22Rv1 (cell line): ENCODE measurements around the gene COQ9.

Experiments
- ZFX ChIP-seq: fragments of 450-650 bp; IDR thresholded peaks from 2 replicates; pipeline ENCODE4 v1.6.1; 2017; ENCODE audit warnings: antibody characterized with exemption, borderline replicate concordance
- TF ChIP-seq, protein P1 (sequence below): fragments of 450-650 bp; IDR thresholded peaks from 2 replicates; pipeline ENCODE4 v1.5.1; 2017; ENCODE audit warnings: mild to moderate bottlenecking

DNA sequence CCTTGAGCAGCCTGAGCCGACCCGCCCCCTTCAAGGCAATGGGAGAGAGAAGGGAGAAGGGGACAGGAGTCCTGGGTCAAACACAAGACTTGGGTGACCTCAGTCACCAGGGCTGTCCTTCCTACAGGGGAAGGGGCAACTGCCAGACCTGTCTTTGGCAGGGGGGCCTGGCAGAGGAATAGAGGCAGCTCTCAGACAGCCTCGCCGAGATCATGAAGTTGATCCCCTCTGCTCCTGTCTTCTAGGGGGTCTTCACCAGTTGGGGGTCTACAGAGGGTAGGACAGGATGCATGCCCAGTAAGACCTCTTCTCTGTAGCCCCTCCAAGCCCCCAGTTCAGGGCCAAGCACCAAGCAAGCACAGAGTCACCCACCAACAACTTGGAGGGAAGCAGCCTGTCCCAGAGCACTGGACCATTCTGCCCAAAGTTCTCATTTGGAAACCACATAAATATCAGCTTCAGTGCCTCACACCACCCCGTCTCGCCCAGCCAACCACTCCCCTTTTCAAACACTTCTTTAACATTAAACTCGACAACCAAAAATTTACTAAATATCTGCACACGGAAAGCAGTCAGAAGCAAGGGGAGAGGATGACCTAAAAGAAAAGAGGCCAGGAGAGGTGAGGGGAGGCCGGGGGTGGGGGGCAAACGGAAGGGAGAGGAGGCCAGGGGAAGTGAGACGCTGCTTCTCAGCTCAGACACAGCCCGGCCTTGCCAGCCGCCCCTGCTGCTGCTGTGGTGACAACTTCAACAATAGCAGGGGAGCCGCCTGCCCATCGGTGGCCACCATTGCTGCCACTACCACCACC lies 31.3 kb downstream of the COQ9 start:
- TF ChIP-seq, protein P1, sequence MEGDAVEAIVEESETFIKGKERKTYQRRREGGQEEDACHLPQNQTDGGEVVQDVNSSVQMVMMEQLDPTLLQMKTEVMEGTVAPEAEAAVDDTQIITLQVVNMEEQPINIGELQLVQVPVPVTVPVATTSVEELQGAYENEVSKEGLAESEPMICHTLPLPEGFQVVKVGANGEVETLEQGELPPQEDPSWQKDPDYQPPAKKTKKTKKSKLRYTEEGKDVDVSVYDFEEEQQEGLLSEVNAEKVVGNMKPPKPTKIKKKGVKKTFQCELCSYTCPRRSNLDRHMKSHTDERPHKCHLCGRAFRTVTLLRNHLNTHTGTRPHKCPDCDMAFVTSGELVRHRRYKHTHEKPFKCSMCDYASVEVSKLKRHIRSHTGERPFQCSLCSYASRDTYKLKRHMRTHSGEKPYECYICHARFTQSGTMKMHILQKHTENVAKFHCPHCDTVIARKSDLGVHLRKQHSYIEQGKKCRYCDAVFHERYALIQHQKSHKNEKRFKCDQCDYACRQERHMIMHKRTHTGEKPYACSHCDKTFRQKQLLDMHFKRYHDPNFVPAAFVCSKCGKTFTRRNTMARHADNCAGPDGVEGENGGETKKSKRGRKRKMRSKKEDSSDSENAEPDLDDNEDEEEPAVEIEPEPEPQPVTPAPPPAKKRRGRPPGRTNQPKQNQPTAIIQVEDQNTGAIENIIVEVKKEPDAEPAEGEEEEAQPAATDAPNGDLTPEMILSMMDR: no peak
- no peak for TF ChIP-seq ZFX
